HG02588 (cell line): ENCODE data around the gene RIMS4.

Experiments
- ATAC-seq: cut with Tn5 transposase; IDR thresholded peaks from one replicate; pipeline ENCODE4 v1.9.1; 2021; ENCODE audit warnings: mild to moderate bottlenecking, moderate library complexity; ENCODE audit not compliant: unreplicated experiment

RIMS4 gene

DNA sequence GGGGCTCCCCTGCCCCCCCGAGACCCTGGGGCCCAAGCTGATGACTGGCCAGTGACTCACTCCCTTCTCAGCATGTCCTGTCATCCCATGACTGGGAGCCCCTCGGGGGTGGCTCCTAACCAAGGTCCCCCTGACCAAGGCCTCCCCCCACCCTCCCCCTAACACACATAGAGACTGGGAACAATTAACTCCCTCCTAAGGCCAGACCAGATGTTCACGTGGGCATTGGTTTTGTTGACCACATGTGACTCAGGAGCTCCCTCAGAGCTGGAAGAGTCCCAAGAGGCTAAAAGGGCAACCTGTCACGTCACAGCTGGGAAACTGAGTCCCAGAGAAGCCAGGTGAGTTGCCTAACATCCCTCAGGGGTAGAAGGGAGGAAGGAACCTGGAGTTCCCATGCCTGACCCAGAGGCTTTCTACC lies 105.8 kb downstream of the RIMS4 start:
- ATAC-seq, result no peak

DNA sequence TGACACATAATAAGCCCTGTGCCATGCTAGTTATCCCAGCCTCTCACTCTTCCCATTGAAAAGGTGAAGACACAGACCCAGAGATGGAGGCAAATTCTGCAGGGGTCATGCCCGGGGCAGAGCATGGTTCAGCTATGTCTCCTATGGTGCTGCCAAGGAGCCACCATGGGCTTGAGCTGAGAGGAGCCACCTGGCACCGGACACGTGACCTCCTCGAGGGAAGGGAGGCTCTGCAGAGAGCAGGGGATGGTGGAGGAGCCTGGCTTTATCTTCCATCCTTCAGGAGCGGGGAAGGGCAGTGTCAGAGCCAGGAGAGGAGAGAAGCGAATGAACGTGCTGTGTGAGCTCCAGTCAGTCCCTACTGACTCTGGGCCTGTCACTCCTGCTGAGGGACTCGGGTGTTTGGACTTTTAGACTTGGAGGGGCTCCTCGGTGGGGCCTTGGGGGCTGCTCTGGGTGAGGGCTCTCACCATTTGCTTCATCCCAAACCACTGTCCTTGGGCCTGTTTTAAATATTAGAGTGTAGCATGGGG lies 106.3 kb downstream of the RIMS4 start:
- ATAC-seq, result no peak

DNA sequence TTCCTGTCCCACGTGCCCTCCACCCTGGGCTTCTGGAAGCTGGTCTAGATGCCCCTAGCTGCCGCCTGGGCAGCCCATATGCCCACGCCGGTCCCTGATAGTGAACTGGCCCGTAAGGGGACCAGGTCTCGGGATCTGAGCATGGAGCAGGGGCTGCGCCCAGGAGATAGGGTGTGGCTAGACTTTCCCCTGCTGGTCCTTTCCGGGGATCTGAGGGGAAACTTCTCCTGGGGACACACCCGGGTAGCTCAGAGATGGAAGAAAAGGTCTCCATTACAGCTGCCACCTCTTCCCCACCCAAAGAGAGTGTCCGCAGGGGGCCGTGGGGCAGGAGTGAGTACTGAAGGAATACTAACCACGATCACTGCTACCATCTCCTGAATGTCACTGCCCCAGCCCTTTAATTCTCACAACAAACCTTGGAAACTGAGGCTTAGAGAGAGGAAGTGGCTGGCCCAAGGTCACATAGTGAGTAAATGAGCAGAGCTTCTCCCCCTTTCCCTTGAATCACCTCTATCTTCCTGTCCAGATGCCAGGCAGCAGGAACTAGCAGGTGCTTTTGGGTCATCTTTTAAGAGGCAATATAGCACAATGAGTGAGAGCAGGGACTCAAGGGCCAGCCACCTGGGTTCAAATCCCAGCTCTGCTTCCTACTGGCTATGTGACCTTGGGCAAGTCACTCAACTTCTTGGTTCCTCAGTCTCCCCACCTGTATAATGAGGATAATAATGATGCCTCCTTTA lies 107.0 kb downstream of the RIMS4 start:
- no peak for ATAC-seq

DNA sequence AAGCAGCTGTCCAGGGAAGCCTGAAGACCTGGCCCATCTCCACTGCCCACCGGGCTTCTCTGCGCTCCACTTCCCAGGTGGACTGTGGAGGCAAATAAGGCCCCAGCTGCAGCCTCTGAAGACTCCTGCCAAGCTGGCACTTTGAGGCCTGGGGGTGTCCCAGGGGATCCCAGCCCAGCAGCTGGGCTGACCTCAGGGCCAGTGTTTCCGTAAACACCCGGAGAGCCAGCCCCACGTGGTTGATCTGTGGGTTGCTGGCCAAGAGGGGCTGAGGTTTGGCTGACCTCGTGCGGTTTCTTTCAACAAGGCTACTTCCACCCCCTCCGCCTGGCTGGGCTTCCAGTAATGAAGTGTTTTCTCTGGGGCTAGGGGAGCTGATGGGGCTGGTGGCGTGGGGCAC lies 107.6 kb downstream of the RIMS4 start:
- peak; percentile 68 for ATAC-seq

- no peak for ATAC-seq
Observed at GRCh38 chr20:44701858-44702256, 108.5 kb downstream of the RIMS4 start.
